ENCODE data around the gene NUCB2.

GRCh38 chr11:17371614-17372013 is 95.1 kb downstream of the NUCB2 start:
- no peak for TF ChIP-seq CTCF (conservative IDR thresholded peaks at IDR 0.05; ENCODE audit: low read length)
- TF ChIP-seq EZH2phosphoT487 (IDR thresholded peaks at IDR 0.05; ENCODE audit: borderline replicate concordance, low read depth, low read length): no peak

Measured in OCI-LY7 (cell line).